Activated CD4-positive, alpha-beta memory T cell treated with anti-CD3 and anti-CD28 coated beads, Interleukin-2, amount 10 ng/mL, durations not matched to agents 7 days and 5 days (primary cell): ENCODE results near the gene BID. TPM values are rescaled to one million over a fixed set of nuclear protein-coding genes. Genes with fewer than 3 reads are reported as not detected.
"Not testable (repeated sequence)": the region's sequence is repeated elsewhere in the genome, so short reads cannot be mapped to it uniquely, and the experiment has no call there.

Experiments used
- CTCF ChIA-PET: fragments of 350-600 bp; sonication (Branson Sonifier 250); formaldehyde crosslinking; loops from one replicate; lab custom pipeline; 2021; ENCODE audit warnings: antibody characterized with exemption, inconsistent platforms; lab: Charles Lee
- POLR2A ChIA-PET: fragments of 350-600 bp; sonication (Branson Sonifier 250); formaldehyde crosslinking; loops from one replicate; lab custom pipeline; 2021; ENCODE audit warnings: antibody characterized with exemption; lab: Charles Lee
- DNase-seq: peaks from one replicate; pipeline ENCODE4 v3.0.0-alpha.2; 2020
- H3K27ac Mint-ChIP-seq: one replicate; pipeline ENCODE4 v1.8.0; 2021; ENCODE audit warnings: mild to moderate bottlenecking, mixed read lengths
- H3K27me3 Mint-ChIP-seq: one replicate; pipeline ENCODE4 v1.8.0; 2021; ENCODE audit warnings: mixed read lengths
- H3K36me3 Mint-ChIP-seq: one replicate; pipeline ENCODE4 v1.8.0; 2021; ENCODE audit warnings: low read depth, mixed read lengths
- H3K4me1 Mint-ChIP-seq: one replicate; pipeline ENCODE4 v1.8.0; 2021; ENCODE audit warnings: mixed read lengths
- H3K4me3 Mint-ChIP-seq: one replicate; pipeline ENCODE4 v1.8.0; 2021; ENCODE audit warnings: mild to moderate bottlenecking, mixed read lengths
- H3K9me3 Mint-ChIP-seq: one replicate; pipeline ENCODE4 v1.8.0; 2021; ENCODE audit warnings: mixed read lengths
- total RNA-seq, 2 experiments: library from RNA; stranded (reverse); gene quantifications; one replicate each; pipeline ENCODE4 v1.2.3, GENCODE V29; 2021

Gene BID
- total RNA-seq, 2 experiments from 2014 or later = 21.4 to 25.7 TPM

- ChIA-PET POLR2A (interaction anchor here (0.7 to 2.1 kb wide), 3 partner anchors 60 to 370 kb away, joined by 3 to 8 read pairs (median 6); partner anchors contain the start of genes BCL2L13 and PEX26), CTCF (interaction anchor here (0.6 to 1.3 kb wide), 2 partner anchors 68 to 90 kb away, joined by 3 read pairs; no protein-coding TSS in a partner anchor)
- DNase-seq = no peak
- Mint-ChIP-seq H3K4me1 (peaks cover 15% of the 10 kb centered on the region), H3K27me3 (no peaks in the 10 kb centered on the region), H3K27ac (no peak overlapping the region), H3K4me3 (no peak overlapping the region), H3K36me3 (peaks cover 20% of the 10 kb centered on the region), H3K9me3 (no peaks in the 10 kb centered on the region)
These were observed 67.3 kb downstream of the BID start for GRCh38 chr22:17706947-17707346.

GRCh38 chr22:17705951-17706900, 68.0 kb downstream of the BID start:
- Mint-ChIP-seq H3K27ac (peak overlapping the region; percentile 77), H3K4me3 (peak overlapping the region; percentile 41), H3K27me3 (no peaks in the 10 kb centered on the region), H3K36me3 (peaks cover 17% of the 10 kb centered on the region), H3K4me1 (peaks cover 15% of the 10 kb centered on the region), H3K9me3 (no peaks in the 10 kb centered on the region)
- ChIA-PET POLR2A (interaction anchor here (0.6 to 2.1 kb wide), 4 partner anchors 61 to 487 kb away, joined by 3 to 8 read pairs (median 4); partner anchors contain the start of genes ADA2 and BCL2L13), CTCF (interaction anchor here (1.3 kb wide), 1 partner anchor 67 kb away, joined by 3 read pairs; no protein-coding TSS in a partner anchor)
- DNase-seq = peak; percentile 41

GRCh38 chr22:17705546-17705945, 68.7 kb downstream of the BID start:
- Mint-ChIP-seq H3K9me3 (no peaks in the 10 kb centered on the region), H3K27me3 (no peaks in the 10 kb centered on the region), H3K4me1 (peaks cover 15% of the 10 kb centered on the region), H3K4me3 (no peak overlapping the region), H3K36me3 (peaks cover 17% of the 10 kb centered on the region), H3K27ac (no peak overlapping the region)
- POLR2A ChIA-PET = interaction anchor here (0.6 to 1.3 kb wide), 2 partner anchors 66 to 486 kb away, joined by 3 read pairs; partner anchors contain the start of gene ADA2
- DNase-seq = no peak
- CTCF ChIA-PET = interaction anchor here (1.3 kb wide), 2 partner anchors 35 to 66 kb away, joined by 3 to 4 read pairs; no protein-coding TSS in a partner anchor

- DNase-seq = no peak
- Mint-ChIP-seq H3K27me3 (no peaks in the 10 kb centered on the region), H3K27ac (no peak overlapping the region), H3K4me1 (peaks cover 18% of the 10 kb centered on the region), H3K4me3 (no peak overlapping the region), H3K36me3 (peaks cover 16% of the 10 kb centered on the region), H3K9me3 (no peaks in the 10 kb centered on the region)
- CTCF ChIA-PET = no interaction called here
- POLR2A ChIA-PET = no interaction called here
These were observed 70.5 kb downstream of the BID start for GRCh38 chr22:17703811-17704210.

GRCh38 chr22:17700778-17701177, 73.5 kb downstream of the BID start:
- DNase-seq = no peak
- Mint-ChIP-seq H3K36me3 (peaks cover 20% of the 10 kb centered on the region), H3K9me3 (no peaks in the 10 kb centered on the region), H3K27ac (no peak overlapping the region), H3K27me3 (no peaks in the 10 kb centered on the region), H3K4me1 (peaks cover 9% of the 10 kb centered on the region), H3K4me3 (no peak overlapping the region)
- ChIA-PET POLR2A (no interaction called here), CTCF (no interaction called here)

GRCh38 chr22:17699696-17700340, 74.5 kb downstream of the BID start:
- H3K4me1 Mint-ChIP-seq = peaks cover 9% of the 10 kb centered on the region
- no peaks in the 10 kb centered on the region for H3K9me3 Mint-ChIP-seq
- peaks cover 21% of the 10 kb centered on the region for H3K36me3 Mint-ChIP-seq
- CTCF ChIA-PET = no interaction called here
- H3K27me3 Mint-ChIP-seq = no peaks in the 10 kb centered on the region
- POLR2A ChIA-PET = no interaction called here
- no peak overlapping the region for H3K27ac Mint-ChIP-seq
- no peak overlapping the region for H3K4me3 Mint-ChIP-seq
- DNase-seq = no peak

- ChIA-PET POLR2A (interaction anchor here (1.2 kb wide), 1 partner anchor 60 kb away, joined by 3 read pairs; no protein-coding TSS in a partner anchor), CTCF (no interaction called here)
- no peak for DNase-seq
- Mint-ChIP-seq H3K27ac (peak overlapping the region; percentile 50), H3K36me3 (peaks cover 19% of the 10 kb centered on the region), H3K27me3 (no peaks in the 10 kb centered on the region), H3K4me3 (no peak overlapping the region), H3K4me1 (peaks cover 13% of the 10 kb centered on the region), H3K9me3 (no peaks in the 10 kb centered on the region)
These were observed 75.3 kb downstream of the BID start for GRCh38 chr22:17698948-17699347.

- CTCF ChIA-PET, H3K27ac Mint-ChIP-seq, H3K9me3 Mint-ChIP-seq, H3K27me3 Mint-ChIP-seq, DNase-seq, H3K4me3 Mint-ChIP-seq: not testable (repeated sequence)
- Mint-ChIP-seq H3K4me1 (peaks cover 13% of the 10 kb centered on the region), H3K36me3 (peaks cover 19% of the 10 kb centered on the region)
- POLR2A ChIA-PET = interaction anchor here (1.2 kb wide), 1 partner anchor 59 kb away, joined by 3 read pairs; no protein-coding TSS in a partner anchor
These were observed 76.0 kb downstream of the BID start for GRCh38 chr22:17698276-17698675.

GRCh38 chr22:17697196-17697595, 77.1 kb downstream of the BID start:
- H3K9me3 Mint-ChIP-seq, H3K27ac Mint-ChIP-seq, CTCF ChIA-PET, H3K4me3 Mint-ChIP-seq, H3K27me3 Mint-ChIP-seq, DNase-seq: not testable (repeated sequence)
- Mint-ChIP-seq H3K36me3 (peaks cover 17% of the 10 kb centered on the region), H3K4me1 (peaks cover 13% of the 10 kb centered on the region)
- POLR2A ChIA-PET = interaction anchor here (1.5 kb wide), 1 partner anchor 58 kb away, joined by 3 read pairs; the partner anchor contains the start of gene BCL2L13

GRCh38 chr22:17695986-17696385, 78.3 kb downstream of the BID start:
- Mint-ChIP-seq H3K4me3 (no peak overlapping the region), H3K9me3 (no peaks in the 10 kb centered on the region), H3K27ac (no peak overlapping the region), H3K36me3 (peaks cover 17% of the 10 kb centered on the region), H3K27me3 (no peaks in the 10 kb centered on the region), H3K4me1 (peaks cover 13% of the 10 kb centered on the region)
- no peak for DNase-seq
- POLR2A ChIA-PET = interaction anchor here (1.5 kb wide), 1 partner anchor 57 kb away, joined by 3 read pairs; the partner anchor contains the start of gene BCL2L13
- CTCF ChIA-PET = no interaction called here

GRCh38 chr22:17694752-17695151, 79.5 kb downstream of the BID start:
- peaks cover 13% of the 10 kb centered on the region for H3K4me1 Mint-ChIP-seq
- no peak overlapping the region for H3K4me3 Mint-ChIP-seq
- POLR2A ChIA-PET = no interaction called here
- DNase-seq = no peak
- CTCF ChIA-PET = no interaction called here
- H3K9me3 Mint-ChIP-seq = no peaks in the 10 kb centered on the region
- H3K27me3 Mint-ChIP-seq = no peaks in the 10 kb centered on the region
- no peak overlapping the region for H3K27ac Mint-ChIP-seq
- peaks cover 17% of the 10 kb centered on the region for H3K36me3 Mint-ChIP-seq

- Mint-ChIP-seq H3K4me3 (no peak overlapping the region), H3K4me1 (peaks cover 13% of the 10 kb centered on the region), H3K27ac (no peak overlapping the region), H3K27me3 (no peaks in the 10 kb centered on the region), H3K36me3 (peaks cover 17% of the 10 kb centered on the region), H3K9me3 (no peaks in the 10 kb centered on the region)
- no peak for DNase-seq
- ChIA-PET POLR2A (no interaction called here), CTCF (no interaction called here)
These were observed 80.1 kb downstream of the BID start for GRCh38 chr22:17694193-17694592.

GRCh38 chr22:17692841-17693240, 81.4 kb downstream of the BID start:
- CTCF ChIA-PET = no interaction called here
- Mint-ChIP-seq H3K36me3 (peaks cover 13% of the 10 kb centered on the region), H3K4me3 (no peak overlapping the region), H3K9me3 (no peaks in the 10 kb centered on the region), H3K27me3 (no peaks in the 10 kb centered on the region), H3K4me1 (peaks cover 7% of the 10 kb centered on the region), H3K27ac (no peak overlapping the region)
- no peak for DNase-seq
- POLR2A ChIA-PET = no interaction called here
